Measurements from ENCODE around the gene FHL3.

GRCh38 chr1:38043036-38043747, 37.9 kb upstream of the FHL3 start:
- no peak for TF ChIP-seq CTCF (IDR thresholded peaks at IDR 0.05 in 8 of 11, conservative IDR thresholded peaks at IDR 0.05 in 3 of 11)
- no peak for TF ChIP-seq POLR2A (IDR thresholded peaks at IDR 0.05)

All from spleen (tissue), 7 donors.